Fibroblast of skin of left quadriceps (primary cell): ENCODE data around the gene ZNF469.

ENCODE experiments used
- DNase-seq, 2 experiments: peaks; one replicate each; pipeline ENCODE4 v3.0.0-alpha.2; 2013; ENCODE audit warnings: low read depth in 2 of 2

ZNF469 gene, protein sequence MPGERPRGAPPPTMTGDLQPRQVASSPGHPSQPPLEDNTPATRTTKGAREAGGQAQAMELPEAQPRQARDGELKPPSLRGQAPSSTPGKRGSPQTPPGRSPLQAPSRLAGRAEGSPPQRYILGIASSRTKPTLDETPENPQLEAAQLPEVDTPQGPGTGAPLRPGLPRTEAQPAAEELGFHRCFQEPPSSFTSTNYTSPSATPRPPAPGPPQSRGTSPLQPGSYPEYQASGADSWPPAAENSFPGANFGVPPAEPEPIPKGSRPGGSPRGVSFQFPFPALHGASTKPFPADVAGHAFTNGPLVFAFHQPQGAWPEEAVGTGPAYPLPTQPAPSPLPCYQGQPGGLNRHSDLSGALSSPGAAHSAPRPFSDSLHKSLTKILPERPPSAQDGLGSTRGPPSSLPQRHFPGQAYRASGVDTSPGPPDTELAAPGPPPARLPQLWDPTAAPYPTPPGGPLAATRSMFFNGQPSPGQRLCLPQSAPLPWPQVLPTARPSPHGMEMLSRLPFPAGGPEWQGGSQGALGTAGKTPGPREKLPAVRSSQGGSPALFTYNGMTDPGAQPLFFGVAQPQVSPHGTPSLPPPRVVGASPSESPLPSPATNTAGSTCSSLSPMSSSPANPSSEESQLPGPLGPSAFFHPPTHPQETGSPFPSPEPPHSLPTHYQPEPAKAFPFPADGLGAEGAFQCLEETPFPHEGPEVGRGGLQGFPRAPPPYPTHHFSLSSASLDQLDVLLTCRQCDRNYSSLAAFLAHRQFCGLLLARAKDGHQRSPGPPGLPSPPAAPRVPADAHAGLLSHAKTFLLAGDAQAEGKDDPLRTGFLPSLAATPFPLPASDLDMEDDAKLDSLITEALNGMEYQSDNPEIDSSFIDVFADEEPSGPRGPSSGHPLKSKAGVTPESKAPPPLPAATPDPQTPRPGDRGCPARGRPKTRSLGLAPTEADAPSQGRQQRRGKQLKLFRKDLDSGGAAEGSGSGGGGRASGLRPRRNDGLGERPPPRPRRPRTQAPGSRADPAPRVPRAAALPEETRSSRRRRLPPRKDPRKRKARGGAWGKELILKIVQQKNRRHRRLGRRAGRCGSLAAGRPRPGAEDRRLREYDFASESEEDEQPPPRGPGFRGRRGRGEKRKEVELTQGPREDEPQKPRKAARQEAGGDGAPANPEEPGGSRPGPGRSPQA (N-terminal part only)

DNA sequence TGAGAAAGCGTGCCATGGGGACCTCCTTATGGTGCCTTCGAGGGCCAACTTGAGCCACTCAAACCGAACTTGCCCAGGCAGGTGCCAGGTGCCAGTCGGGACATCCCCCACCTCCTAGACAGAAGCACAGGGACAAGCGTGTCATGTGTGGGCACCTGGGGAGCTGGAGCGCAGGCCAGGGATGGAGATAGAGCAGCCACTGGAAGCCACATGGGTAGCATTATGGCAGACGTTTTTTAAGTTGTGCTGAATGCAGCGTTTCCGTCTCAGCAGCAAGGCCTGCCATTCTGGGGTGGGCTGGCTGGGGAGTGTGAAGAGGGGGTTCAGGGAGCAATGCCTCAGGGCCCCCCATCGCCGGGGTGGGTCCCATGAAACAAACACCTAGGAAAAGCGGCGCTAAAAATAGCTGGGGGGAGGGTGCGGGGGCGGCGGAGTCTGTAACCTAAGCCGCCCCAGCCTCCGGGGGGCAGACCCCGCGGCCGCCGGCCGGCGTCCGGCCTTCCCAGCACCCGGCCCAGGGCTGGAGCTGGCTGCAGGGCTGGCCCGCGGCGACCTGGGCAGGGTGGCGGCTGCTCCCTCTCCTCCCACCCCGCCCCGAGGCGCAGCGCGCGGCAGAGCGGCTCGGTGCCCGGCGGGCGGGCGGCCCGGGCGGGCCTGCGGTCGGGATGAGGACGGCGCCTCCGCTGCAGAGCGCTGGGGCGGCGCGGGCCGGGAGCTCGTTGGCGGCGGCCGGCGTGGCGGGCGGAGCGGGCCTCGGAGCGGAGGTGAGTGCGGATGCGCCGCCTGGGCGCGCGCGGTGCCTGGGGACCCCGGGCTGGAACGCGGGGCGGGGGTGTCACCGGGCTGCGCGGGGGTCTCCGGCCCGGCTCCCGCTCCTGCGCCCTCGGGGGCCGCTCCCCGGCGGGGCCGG, at the start of gene ZNF469:
Gene ZNF469 (plus strand): TSS at position 469 of the 910 bp plus-strand sequence. CDS start 44,512 bp downstream, outside the sequence.
- DNase-seq = peak in 1 of 2 experiments; percentile 9

GRCh38 chr16:88333848-88334777, 48.6 kb upstream of the ZNF469 start:
- DNase-seq = no peak

GRCh38 chr16:88334778-88335720, 47.7 kb upstream of the ZNF469 start:
- no peak for DNase-seq

DNA sequence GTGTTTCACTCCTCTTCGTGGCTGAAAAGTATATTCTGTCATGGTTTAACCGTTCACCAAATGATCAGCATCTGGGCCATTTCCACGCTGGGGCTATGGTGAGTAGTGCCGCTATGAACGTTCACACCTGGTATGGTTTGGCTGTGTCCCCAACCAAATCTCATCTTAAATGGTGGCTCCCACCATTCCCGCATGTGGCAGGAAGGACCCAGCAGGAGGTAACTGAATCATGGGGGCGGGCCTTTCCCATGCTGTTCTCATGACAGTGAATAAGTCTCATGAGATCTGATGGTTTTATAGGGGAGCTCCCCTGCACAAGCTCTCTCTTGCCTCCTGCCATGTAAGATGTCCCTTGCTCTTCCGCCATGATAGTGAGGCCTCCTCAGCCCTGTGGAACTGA, 45.7 kb upstream of the ZNF469 start:
- DNase-seq = no peak

DNA sequence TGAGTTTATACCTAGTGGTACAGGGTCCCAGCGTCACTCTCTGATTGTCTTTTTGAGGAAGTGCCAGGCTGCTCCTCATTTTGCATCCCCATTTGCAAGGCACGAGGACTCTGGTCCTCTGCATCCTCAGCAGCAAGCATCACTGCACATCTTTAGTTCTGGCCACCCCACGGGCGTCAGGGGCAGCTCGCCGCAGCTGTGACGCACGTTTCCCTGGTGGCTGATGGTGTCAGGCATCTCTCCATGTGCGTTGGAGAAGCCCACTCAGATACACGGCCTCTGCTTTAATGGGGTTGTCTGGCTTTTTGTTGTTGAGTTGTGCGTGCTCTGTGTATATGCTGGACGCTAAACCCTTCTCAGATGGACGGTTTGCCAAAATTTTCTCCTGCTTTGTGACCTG, 45.2 kb upstream of the ZNF469 start:
- no peak for DNase-seq

DNA sequence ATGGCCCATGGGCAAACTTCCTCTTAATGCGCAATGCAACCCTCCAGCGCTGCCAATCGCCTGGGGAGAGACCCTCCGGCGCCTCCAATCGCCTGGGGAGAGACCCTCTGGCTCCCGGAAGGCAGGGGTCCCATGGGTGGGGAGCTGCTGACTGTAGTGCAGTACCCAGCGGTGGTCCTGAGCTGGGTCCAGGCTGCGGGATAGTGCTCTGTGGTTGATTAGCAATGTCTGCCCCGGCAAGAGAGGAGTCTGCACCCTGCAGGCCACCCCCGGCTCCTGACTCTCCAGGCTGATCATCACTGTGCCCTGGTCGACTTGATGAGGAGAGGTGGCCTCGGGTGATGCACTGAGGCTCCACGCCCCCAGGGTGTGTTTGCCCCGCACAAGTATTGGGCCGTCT, 44.6 kb upstream of the ZNF469 start:
- DNase-seq = no peak

GRCh38 chr16:88338896-88339295, 43.9 kb upstream of the ZNF469 start:
- no peak for DNase-seq

GRCh38 chr16:88339930-88340754, 42.6 kb upstream of the ZNF469 start:
- DNase-seq = no peak

DNA sequence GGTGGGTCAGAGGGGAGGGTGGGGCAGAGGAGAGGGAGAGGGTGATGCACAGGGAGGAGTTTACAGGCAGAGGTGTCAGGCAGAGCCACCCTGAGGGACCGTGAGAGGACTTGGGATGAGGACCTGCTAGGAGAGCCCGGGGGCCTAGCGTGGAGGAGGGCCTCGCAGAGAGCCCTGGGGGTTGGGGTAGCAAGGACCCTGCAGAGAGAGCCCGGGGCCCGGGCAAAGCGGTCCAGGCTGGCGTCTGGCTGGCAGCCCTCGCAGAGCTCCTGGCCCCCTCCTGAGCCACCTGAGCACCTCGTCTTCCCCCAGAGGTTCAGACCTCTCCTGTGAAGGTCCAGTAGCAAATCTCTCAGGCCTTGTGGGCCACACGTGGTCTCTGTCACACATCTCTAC, 42.0 kb upstream of the ZNF469 start:
- no peak for DNase-seq

DNA sequence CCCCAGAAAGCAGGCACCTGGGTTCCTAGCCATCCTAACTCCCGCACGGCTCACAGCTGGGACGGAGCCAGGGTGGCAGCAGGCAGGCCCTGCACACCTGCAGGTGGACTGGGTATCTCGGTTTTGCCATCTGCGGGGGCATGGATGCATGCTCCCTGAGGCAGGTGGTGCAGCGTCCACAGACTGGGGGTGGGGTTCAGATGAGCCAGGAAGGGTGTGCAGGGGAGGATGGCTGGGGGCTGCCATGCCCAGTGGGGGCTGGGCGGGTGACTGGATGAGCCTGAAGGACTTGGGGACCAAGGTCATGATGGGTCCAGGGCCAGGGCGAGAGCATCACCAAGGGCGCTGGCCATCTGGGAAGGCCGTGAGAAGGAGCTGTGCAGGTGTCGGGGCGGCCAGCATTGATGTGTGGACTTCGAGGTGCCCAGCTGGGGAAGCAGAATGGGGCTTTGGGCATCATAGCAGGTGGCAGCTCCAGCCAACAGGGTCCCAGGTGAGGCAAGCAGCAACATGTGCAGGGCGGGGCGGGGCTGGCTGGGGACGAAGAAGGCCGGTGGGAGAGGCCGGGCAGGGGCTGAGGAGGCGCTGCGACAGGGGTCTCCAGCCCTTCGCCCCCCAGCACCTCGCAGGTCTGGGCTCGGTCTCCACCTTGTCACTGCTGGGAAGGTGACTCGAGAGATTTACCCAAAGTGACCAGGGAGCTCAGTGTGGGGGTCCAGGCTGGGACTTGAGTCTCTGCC, 41.0 kb upstream of the ZNF469 start:
- DNase-seq = no peak

DNA sequence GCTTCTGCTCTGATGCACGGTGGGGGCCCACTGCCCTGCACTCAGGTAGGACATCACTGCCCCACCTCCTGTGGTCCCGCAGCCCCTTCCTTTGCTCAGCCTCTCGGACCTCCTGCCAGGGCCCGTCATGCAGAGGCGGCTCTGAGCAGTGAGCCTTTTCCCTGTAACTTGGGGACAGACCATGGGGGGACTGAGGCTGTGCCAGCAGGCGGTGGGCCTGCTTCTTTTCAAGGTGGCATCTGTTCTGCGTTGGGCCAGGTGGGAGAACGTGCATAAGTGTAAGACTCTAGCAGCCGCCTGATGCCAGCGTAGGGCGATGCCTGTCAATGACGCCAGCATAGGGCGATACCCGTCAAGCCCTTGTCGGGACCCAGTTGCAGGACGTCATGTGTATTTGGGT, 40.3 kb upstream of the ZNF469 start:
- DNase-seq = no peak

DNA sequence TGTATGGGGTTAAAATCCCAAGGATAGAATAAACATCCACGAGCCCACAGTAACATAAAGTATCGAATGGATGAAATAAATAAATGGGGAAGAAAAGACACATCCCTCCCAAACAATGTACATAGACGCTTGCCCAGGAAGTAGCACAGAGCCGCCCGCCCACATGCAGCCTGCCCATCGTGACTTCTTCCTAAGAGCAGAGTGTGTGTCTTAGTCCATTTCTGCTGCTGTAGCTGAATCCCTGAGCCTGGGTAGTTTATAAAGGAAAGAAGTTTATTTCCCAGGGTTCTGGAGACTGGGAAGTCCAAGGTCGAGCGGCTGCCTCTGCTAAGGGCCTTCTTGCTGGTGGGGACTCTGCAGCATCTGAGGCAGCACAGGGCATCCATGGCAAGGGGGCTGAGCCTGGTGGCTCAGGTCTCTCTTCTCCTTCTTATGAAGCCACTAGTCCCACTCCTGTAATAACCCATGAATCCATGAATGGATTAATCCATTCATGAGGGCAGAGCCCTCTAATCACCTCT, 39.4 kb upstream of the ZNF469 start:
- DNase-seq = no peak

DNA sequence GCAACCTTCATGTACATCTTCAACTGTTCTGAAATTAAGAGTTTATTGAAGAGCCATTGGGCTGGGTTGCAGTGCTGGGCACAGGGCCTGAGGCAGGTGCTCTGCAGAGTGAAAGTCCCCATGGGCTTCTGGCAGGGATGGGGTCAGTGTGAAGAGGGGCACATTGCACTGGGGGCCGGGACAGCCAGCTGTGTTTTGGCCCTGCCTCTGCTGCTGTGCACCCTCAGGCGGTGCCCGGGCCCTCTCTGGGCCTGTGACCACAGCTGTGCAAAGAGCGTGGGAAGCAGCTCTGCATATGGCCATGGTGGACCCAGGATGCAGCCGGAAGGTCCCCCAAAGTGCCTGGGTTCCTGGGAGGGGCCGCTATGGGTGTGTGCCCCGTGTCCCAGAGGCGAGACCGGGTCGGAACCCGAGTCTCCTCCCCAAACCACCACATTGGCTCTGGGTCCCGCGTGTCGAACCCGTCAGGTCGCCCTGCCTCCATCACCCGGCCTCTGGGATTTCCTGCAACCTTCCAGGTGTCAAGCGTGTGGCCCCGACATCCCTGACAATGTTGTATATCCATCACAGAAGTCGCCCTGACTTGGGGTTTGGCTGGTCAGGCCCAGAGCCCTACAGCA, 38.2 kb upstream of the ZNF469 start:
- no peak for DNase-seq

- DNase-seq = no peak
Measured at GRCh38 chr16:88345031-88345720, 37.6 kb upstream of the ZNF469 start.

GRCh38 chr16:88345721-88346560, 36.8 kb upstream of the ZNF469 start:
- DNase-seq = no peak
